Renal cortex interstitium (tissue), 15 donors: Measurements from ENCODE around the gene STS. TPM values are rescaled to one million over a fixed set of nuclear protein-coding genes. Genes with fewer than 3 reads are reported as not detected.

Experiments
- DNase-seq, 11 donors: peaks; one replicate each; pipeline ENCODE4 v3.0.0-alpha.2; 2013; ENCODE audit warnings: low read depth in 9 of 11, low spot score in 4 of 11; ENCODE audit errors: extremely low read depth in 1 of 11
- long read RNA-seq, 16 experiments: transcript quantifications; one replicate each; lab custom pipeline, GENCODE V29; 2026
- polyA plus RNA-seq, 3 donors: library from polyadenylated mRNA; unstranded; fragments of 120-200 nt; gene quantifications; one replicate each; pipeline ENCODE4 v1.2.1, GENCODE V29; 2013; ENCODE audit not compliant: insufficient read length in 3 of 3

Gene STS, protein sequence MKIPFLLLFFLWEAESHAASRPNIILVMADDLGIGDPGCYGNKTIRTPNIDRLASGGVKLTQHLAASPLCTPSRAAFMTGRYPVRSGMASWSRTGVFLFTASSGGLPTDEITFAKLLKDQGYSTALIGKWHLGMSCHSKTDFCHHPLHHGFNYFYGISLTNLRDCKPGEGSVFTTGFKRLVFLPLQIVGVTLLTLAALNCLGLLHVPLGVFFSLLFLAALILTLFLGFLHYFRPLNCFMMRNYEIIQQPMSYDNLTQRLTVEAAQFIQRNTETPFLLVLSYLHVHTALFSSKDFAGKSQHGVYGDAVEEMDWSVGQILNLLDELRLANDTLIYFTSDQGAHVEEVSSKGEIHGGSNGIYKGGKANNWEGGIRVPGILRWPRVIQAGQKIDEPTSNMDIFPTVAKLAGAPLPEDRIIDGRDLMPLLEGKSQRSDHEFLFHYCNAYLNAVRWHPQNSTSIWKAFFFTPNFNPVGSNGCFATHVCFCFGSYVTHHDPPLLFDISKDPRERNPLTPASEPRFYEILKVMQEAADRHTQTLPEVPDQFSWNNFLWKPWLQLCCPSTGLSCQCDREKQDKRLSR
- 1 to 10 TPM; 5.5 to 7.0 (median 6.3) TPM for polyA plus RNA-seq
- long read RNA-seq, donor 1 = 0 reads
- long read RNA-seq, donor 2 = 0 reads
- long read RNA-seq, donor 3 = 0 reads
- long read RNA-seq, donor 4 = 0 reads
- long read RNA-seq, donor 5 = 0 reads
- long read RNA-seq, donor 6 = 0 reads
- long read RNA-seq, donor 7 = 0 reads
- long read RNA-seq, donor 8 = 0 reads
- long read RNA-seq, donor 9 = 0 reads
- long read RNA-seq, donor 10 = 0 reads
- long read RNA-seq, donor 11 = 0 reads
- long read RNA-seq, donor 12 = 0 reads
- long read RNA-seq, donor 13 = 0 reads
- long read RNA-seq, donor 14 = 0 reads
- long read RNA-seq, donor 15 = 0 reads
- long read RNA-seq, donor 16, partial matches to known transcripts = 0 of 5 reads
- long read RNA-seq, donor 16, other reads (novel, unspliced or antisense) = 5 of 5 reads

GRCh38 chrX:7147413-7147977, at the start of gene STS:
Gene STS, plus strand, starts transcription at chrX:7147712. Its CDS starts 105,488 bp downstream, at chrX:7253200.
- peak in 4 of 11 donors; percentile 7 to 29 (median 22) for DNase-seq

- no peak for DNase-seq
Observed at GRCh38 chrX:7100022-7100421, 47.5 kb upstream of the STS start.

DNA sequence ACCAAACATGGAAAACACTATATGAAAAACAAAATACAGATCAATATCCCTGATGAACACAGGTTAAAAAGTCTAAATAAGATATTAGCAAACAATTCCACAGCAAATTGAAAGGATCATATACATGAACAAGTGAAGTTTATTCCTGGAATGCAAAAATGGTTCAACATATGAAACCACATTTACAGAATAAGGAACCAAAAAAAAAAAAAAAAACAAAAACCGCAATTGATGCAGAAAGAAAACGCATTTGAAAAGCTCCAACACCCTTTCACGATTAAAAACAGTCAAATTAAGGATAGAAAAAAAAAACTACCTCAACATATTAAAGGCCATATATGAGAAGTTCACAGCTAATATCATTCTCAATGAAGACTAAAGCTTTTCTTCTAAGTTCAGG, 45.4 kb upstream of the STS start:
- DNase-seq = no peak

- no peak for DNase-seq
Observed at GRCh38 chrX:7106649-7107048, 40.9 kb upstream of the STS start.

- no peak for DNase-seq
Observed at GRCh38 chrX:7108030-7108429, 39.5 kb upstream of the STS start.

DNA sequence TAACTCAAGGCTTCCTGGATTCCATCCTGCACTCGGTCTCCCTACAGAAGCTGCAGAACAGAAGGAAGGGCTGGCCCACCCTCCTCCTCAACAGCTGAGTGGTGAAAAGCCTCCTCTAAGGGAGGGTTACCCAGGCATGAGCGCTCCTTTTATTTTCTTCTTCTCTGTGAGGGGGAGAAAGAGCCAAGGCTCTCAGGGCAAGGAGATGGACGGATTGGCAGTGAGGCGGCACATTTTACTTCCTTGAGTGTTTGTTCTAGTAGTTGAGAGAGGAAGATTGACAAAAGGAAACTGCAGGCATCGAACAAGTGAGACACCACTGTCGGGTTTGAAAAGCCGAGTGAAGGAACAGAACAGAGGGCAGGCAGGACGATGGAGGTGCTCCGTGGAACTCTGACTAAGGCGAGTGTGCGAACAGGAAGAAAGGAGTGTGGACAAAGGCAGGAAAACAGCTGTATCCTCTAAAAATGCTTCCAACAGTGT, 38.4 kb upstream of the STS start:
- peak in 3 of 11 donors; percentile 9 to 43 (median 27) for DNase-seq

GRCh38 chrX:7109838-7110793, 37.4 kb upstream of the STS start:
- no peak for DNase-seq

GRCh38 chrX:7110821-7111276, 36.7 kb upstream of the STS start:
- no peak for DNase-seq

GRCh38 chrX:7111518-7111917, 36.0 kb upstream of the STS start:
- DNase-seq = no peak

DNA sequence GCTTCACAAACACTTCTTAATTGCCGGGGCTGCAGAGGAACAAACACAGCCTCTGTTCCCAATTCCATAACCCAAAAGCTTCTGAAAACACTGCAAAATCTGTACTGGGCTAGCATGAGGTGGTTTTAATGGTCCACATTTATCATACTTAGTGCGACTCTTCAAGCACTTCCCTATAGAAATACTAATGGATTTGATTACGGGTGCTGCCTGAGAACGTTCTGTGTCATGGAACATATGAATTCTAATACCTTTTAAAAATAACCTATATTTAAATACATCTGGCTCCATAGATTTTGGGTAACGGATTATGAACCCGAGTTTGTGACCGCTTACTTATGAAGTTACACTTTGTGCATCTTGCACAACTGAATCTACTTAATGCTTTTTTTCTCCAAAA, 35.4 kb upstream of the STS start:
- no peak for DNase-seq

GRCh38 chrX:7115557-7115956, 32.0 kb upstream of the STS start:
- no peak for DNase-seq

- no peak for DNase-seq
Observed at GRCh38 chrX:7116081-7116480, 31.4 kb upstream of the STS start.

- DNase-seq = no peak
Observed at GRCh38 chrX:7117587-7117986, 29.9 kb upstream of the STS start.

- peak in 2 of 11 donors; percentile 34 to 37 for DNase-seq
Observed at GRCh38 chrX:7119950-7120877, 27.3 kb upstream of the STS start.

- no peak for DNase-seq
Observed at GRCh38 chrX:7120878-7121219, 26.7 kb upstream of the STS start.

GRCh38 chrX:7127056-7127455, 20.5 kb upstream of the STS start:
- DNase-seq = no peak

DNA sequence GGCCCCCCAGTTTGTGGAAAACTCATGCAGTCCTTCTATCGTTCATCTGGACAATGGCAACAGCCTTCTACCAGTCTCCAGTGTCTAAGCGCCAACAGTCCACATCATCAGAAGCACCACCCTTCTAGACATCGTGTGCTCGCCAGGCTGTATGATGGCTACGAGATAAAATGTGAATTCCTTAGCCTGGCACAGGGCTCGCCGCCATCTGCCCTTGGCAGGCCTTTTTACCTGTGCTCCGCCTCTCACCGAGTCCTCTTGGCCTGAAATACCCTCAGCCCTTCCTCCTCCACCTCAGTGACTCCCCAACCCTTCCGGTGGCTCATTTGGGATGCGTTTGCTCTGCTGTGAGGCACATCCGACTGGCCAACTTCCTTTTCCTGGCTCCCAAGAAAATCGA, 15.9 kb upstream of the STS start:
- DNase-seq = no peak
